PC-9 (cell line): ENCODE results near the gene EPHA2.

Experiments used
- CTCF ChIP-seq: fragments of 200-600 bp; sonication (generic); conservative IDR thresholded peaks from 2 replicates; pipeline ENCODE4 v1.6.1; 2017; ENCODE audit warnings: mixed run types, antibody characterized with exemption, mild to moderate bottlenecking, moderate library complexity
- EZH2 ChIP-seq: fragments of 200-600 bp; sonication (generic); IDR thresholded peaks from 2 replicates; pipeline ENCODE4 v1.8.0; 2017; ENCODE audit warnings: antibody characterized with exemption, low read depth

GRCh38 chr1:16143005-16143565, 12.8 kb downstream of the EPHA2 start:
- TF ChIP-seq CTCF (no peak), EZH2 (no peak)
